WI38 (cell line): ENCODE results near the gene DAPK3.

Source experiments
- H3K4me3 ChIP-seq: 2 replicates; pipeline ENCODE4 v1.5.1; 2011; ENCODE audit warnings: low read depth, mild to moderate bottlenecking, control low read depth, low read length
- CTCF ChIP-seq: IDR thresholded peaks from 2 replicates; pipeline ENCODE4 v1.5.1; 2012; ENCODE audit warnings: low read depth, mild to moderate bottlenecking, control low read depth, low read length

The DAPK3 gene

GRCh38 chr19:3983542-3983914, 12.6 kb upstream of the DAPK3 start:
- TF ChIP-seq CTCF = no peak
- H3K4me3 ChIP-seq = peak overlapping the region; percentile 100

- peak overlapping the region; percentile 100 for H3K4me3 ChIP-seq
- no peak for TF ChIP-seq CTCF
These were observed 12.0 kb upstream of the DAPK3 start for GRCh38 chr19:3982701-3983541.

GRCh38 chr19:3981736-3982681, 11.1 kb upstream of the DAPK3 start:
- no peak for TF ChIP-seq CTCF
- no peak overlapping the region for H3K4me3 ChIP-seq

- no peak overlapping the region for H3K4me3 ChIP-seq
- no peak for TF ChIP-seq CTCF
These were observed 10.5 kb upstream of the DAPK3 start for GRCh38 chr19:3981373-3981735.

GRCh38 chr19:3980353-3981251, 9.7 kb upstream of the DAPK3 start:
- no peak for TF ChIP-seq CTCF
- H3K4me3 ChIP-seq = no peak overlapping the region

- no peak for TF ChIP-seq CTCF
These were observed 8.9 kb upstream of the DAPK3 start for GRCh38 chr19:3979674-3980352.

More at GRCh38 chr19:3979674-3980352, 8.9 kb upstream of the DAPK3 start:
- H3K4me3 ChIP-seq = no peak overlapping the region
